Neural crest cell (in vitro differentiated cells): ENCODE results near the gene GSTCD. TPM values are rescaled to one million over a fixed set of nuclear protein-coding genes. Genes with fewer than 3 reads are reported as not detected.

Experiments used
- DNase-seq: peaks from one replicate; pipeline ENCODE4 v3.0.0; 2021; ENCODE audit warnings: low read depth, mixed read lengths, low spot score
- H3K27ac Mint-ChIP-seq: one replicate; pipeline ENCODE4 v1.8.0; 2021; ENCODE audit warnings: mild to moderate bottlenecking, mixed read lengths; ENCODE audit not compliant: unreplicated experiment
- H3K27me3 Mint-ChIP-seq: 2 replicates; pipeline ENCODE4 v1.8.0; 2021; ENCODE audit warnings: low read depth, mild to moderate bottlenecking, mixed read lengths
- H3K36me3 Mint-ChIP-seq: 2 replicates; pipeline ENCODE4 v1.8.0; 2021; ENCODE audit warnings: low read depth, mild to moderate bottlenecking, mixed read lengths
- H3K4me1 Mint-ChIP-seq: 2 replicates; pipeline ENCODE4 v1.8.0; 2021; ENCODE audit warnings: mixed read lengths
- H3K4me3 Mint-ChIP-seq: one replicate; pipeline ENCODE4 v1.8.0; 2021; ENCODE audit warnings: mild to moderate bottlenecking, mixed read lengths
- H3K9me3 Mint-ChIP-seq: 2 replicates; pipeline ENCODE4 v1.8.0; 2021; ENCODE audit warnings: mixed read lengths
- CTCF ChIP-seq: fragments of 200-600 bp; sonication (generic); conservative IDR thresholded peaks from 2 replicates; pipeline ENCODE4 v1.5.0; 2021; ENCODE audit warnings: antibody characterized with exemption, mild to moderate bottlenecking
- total RNA-seq: library from RNA; stranded (reverse); gene quantifications from 2 replicates; pipeline ENCODE4 v1.2.1, GENCODE V29; 2021

Gene GSTCD
- total RNA-seq, 1 donor from 2014 or later, result 30.6 TPM

GRCh38 chr4:105710012-105710600 lies 1.5 kb downstream of the GSTCD start:
- TF ChIP-seq CTCF, result no peak
- no peak overlapping the region for H3K27ac Mint-ChIP-seq

GRCh38 chr4:105710678-105711077 lies 2.1 kb downstream of the GSTCD start:
- DNase-seq, result no peak
- Mint-ChIP-seq H3K9me3 (peaks cover 3% of the 10 kb centered on the region), H3K36me3 (peaks cover 5% of the 10 kb centered on the region), H3K4me1 (peaks cover 25% of the 10 kb centered on the region), H3K4me3 (no peak overlapping the region), H3K27ac (no peak overlapping the region), H3K27me3 (no peaks in the 10 kb centered on the region)
- no peak for TF ChIP-seq CTCF

More at GRCh38 chr4:105710012-105710600, 1.5 kb downstream of the GSTCD start:
- DNase-seq, result no peak
- H3K9me3 Mint-ChIP-seq, result peaks cover 3% of the 10 kb centered on the region
- peaks cover 7% of the 10 kb centered on the region for H3K36me3 Mint-ChIP-seq
- no peaks in the 10 kb centered on the region for H3K27me3 Mint-ChIP-seq
- peaks cover 25% of the 10 kb centered on the region for H3K4me1 Mint-ChIP-seq
- H3K4me3 Mint-ChIP-seq, result peak overlapping the region; percentile 99

GRCh38 chr4:105712766-105713165 lies 4.2 kb downstream of the GSTCD start:
- Mint-ChIP-seq H3K4me1 (peaks cover 16% of the 10 kb centered on the region), H3K27me3 (no peaks in the 10 kb centered on the region), H3K27ac (no peak overlapping the region), H3K9me3 (no peaks in the 10 kb centered on the region), H3K4me3 (no peak overlapping the region), H3K36me3 (no peaks in the 10 kb centered on the region)
- TF ChIP-seq CTCF, result no peak
- no peak for DNase-seq

GRCh38 chr4:105714071-105714521 lies 5.5 kb downstream of the GSTCD start:
- Mint-ChIP-seq H3K4me1 (peaks cover 9% of the 10 kb centered on the region), H3K9me3 (no peaks in the 10 kb centered on the region), H3K27ac (no peak overlapping the region), H3K4me3 (no peak overlapping the region), H3K36me3 (peaks cover 2% of the 10 kb centered on the region), H3K27me3 (no peaks in the 10 kb centered on the region)
- no peak for DNase-seq
- no peak for TF ChIP-seq CTCF

- no peak for DNase-seq
- Mint-ChIP-seq H3K27me3 (no peaks in the 10 kb centered on the region), H3K4me1 (peaks cover under 1% of the 10 kb centered on the region), H3K9me3 (no peaks in the 10 kb centered on the region), H3K27ac (no peak overlapping the region), H3K4me3 (no peak overlapping the region), H3K36me3 (peaks cover 2% of the 10 kb centered on the region)
- no peak for TF ChIP-seq CTCF
Observed at GRCh38 chr4:105714932-105715331, 6.3 kb downstream of the GSTCD start.
